Choroid plexus epithelial cell (primary cell): Measurements from ENCODE around the gene S1PR3.

Experiments used
- DNase-seq: peaks from one replicate; pipeline ENCODE4 v3.0.0-alpha.2; 2010; ENCODE audit warnings: low read depth
- H3K4me3 ChIP-seq: 2 replicates; pipeline ENCODE4 v1.5.1; 2011; ENCODE audit warnings: low read depth, mild to moderate bottlenecking, control low read depth, low read length, moderate library complexity
- CTCF ChIP-seq: conservative IDR thresholded peaks from 2 replicates; pipeline ENCODE4 v1.5.1; 2011; ENCODE audit warnings: low read depth, mild to moderate bottlenecking, control low read depth, inconsistent platforms, low read length, moderate library complexity

The S1PR3 gene

DNA sequence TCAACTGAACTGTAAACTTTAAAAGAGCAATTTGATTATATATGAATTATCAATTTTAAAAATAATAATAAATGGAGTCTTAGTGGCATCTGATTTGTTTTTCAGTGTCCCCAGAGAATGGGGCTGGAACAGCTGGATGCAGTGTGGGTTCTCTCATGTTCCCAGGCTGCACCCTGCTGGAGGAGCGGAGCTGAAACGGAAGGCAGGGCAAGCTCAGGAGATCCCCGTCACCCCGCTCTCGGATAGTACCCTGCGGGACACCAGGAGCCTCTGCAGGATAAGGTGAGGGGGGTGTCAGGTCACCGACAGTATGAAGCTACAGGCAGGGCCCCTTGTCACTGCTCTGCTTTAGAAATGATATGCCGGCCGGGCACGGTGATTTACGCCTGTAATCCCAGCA is 57.3 kb downstream of the S1PR3 start:
- TF ChIP-seq CTCF, result peak; percentile 12
- no peak overlapping the region for H3K4me3 ChIP-seq
- DNase-seq, result no peak

DNA sequence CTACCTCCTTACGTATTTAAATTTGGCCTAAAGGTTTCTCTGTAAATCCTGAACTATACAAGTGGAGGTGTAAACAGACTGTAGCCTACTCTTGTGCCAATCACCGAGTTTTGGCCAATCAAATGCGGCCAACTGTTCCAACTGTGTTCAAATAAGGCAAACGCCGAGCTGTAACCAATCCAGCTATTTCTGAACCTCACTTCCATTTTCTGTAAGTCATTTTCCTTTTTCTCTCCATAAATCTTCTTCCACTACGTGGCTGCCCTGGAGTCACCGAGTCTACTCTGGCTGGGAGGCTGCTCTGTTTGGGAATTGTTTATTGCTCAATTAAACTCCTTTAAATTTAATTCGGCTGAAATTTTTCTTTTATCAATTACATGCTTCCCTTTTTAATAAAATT is 58.4 kb downstream of the S1PR3 start:
- no peak overlapping the region for H3K4me3 ChIP-seq
- no peak for DNase-seq
- TF ChIP-seq CTCF, result no peak

GRCh38 chr9:89051421-89052025 is 60.3 kb downstream of the S1PR3 start:
- no peak overlapping the region for H3K4me3 ChIP-seq
- DNase-seq, result no peak
- no peak for TF ChIP-seq CTCF

DNA sequence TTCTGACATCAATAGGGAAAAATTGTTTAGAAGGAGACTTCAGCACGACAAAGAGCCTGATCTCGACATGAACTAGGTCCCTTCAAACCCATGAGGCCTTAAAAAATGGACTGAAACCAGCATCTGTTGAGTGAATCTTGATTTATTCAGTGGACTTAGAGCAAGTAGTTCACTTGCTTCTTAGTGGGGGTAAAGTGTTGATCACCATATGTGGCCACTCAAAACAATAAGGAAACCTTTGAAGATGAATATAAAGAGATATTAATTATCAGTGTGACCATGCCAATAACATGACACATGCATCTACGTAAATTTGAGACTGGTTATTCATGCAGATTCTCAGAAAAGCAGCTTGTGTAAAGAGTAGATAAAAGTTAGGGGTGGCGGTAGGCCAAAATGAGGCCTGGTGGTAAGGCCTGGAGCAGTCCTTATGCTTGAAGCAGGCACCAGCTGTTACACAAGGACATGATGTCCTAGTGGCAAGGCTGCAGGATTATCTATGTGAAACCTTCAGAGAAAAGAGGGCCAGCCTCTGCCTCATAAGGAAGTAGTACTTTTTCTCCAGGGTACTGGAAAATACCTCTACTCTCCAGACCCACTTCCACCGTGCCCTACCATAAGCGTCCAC is 61.3 kb downstream of the S1PR3 start:
- DNase-seq, result no peak
- TF ChIP-seq CTCF, result no peak
- H3K4me3 ChIP-seq, result no peak overlapping the region

DNA sequence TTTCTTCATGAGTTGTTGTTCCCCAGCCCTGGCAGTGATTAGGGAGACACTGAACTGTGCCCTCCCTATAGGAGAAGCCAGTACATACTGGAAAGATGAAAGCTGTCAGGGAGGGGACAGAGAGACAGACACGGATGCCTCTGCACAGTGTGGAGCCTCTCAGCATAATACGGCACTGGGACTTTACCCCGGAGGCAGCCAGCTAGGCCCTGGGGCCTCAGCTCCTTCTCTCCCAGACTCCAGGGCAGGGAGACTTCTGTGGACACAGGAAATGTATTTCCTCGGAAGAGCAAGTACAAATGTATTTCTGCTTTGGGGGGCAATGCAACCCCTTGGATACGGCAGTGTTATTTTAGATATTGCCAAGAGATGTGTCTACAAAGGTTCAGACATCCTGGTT is 62.0 kb downstream of the S1PR3 start:
- DNase-seq, result no peak
- no peak overlapping the region for H3K4me3 ChIP-seq
- TF ChIP-seq CTCF, result no peak
